Testis (tissue), 3 donors: ENCODE results near the gene MEPCE. TPM values are rescaled to one million over a fixed set of nuclear protein-coding genes. Genes with fewer than 3 reads are reported as not detected.

Source experiments
- DNase-seq: peaks from one replicate; pipeline ENCODE4 v3.0.0-alpha.2; 2019
- H3K27ac ChIP-seq, 2 donors: fragments of 200-600 bp; sonication (generic); one replicate each; pipeline ENCODE4 v1.5.1; 2019
- H3K27me3 ChIP-seq: fragments of 200-600 bp; sonication (generic); one replicate; pipeline ENCODE4 v1.5.1; 2019
- H3K36me3 ChIP-seq: fragments of 200-600 bp; sonication (generic); one replicate; pipeline ENCODE4 v1.5.1; 2017; ENCODE audit warnings: low read depth; ENCODE audit errors: missing control alignments
- H3K4me1 ChIP-seq: fragments of 200-600 bp; sonication (generic); one replicate; pipeline ENCODE4 v1.5.1; 2019
- H3K4me3 ChIP-seq, 2 donors: fragments of 200-600 bp; sonication (generic); one replicate each; pipeline ENCODE4 v1.5.1; 2017 to 2019
- H3K9me3 ChIP-seq: fragments of 200-600 bp; sonication (generic); one replicate; pipeline ENCODE4 v1.5.1; 2017
- POLR2A ChIP-seq: fragments of 450-650 bp; IDR thresholded peaks from one replicate; pipeline ENCODE4 v1.6.1; 2017; ENCODE audit warnings: antibody characterized with exemption, mild to moderate bottlenecking, moderate library complexity
- WGBS, 2 donors: methylation state at CpG; one replicate each; pipeline ENCODE4 v1.1.5; 2018; 5-methylcytosine and 5-hydroxymethylcytosine counted together
- intact Hi-C: fragments of 100-400 bp; cut with DNase I; formaldehyde crosslinking; loops from one replicate; pipeline ENCODE4 v1.15.1; 2023; ENCODE audit warnings: low total_unique reads
- polyA plus RNA-seq: library from polyadenylated mRNA; stranded (reverse); fragments of 350-450 nt; fragmentation: Illumina TruSeq; extraction: RNeasy Lipid Tissue Mini Kit (QIAGEN cat#74804); gene quantifications from one replicate; pipeline ENCODE4 v1.2.3, GENCODE V29; 2014; ENCODE audit warnings: low read depth, low replicate concordance; ENCODE audit not compliant: insufficient read depth
- total RNA-seq, 2 donors: library from RNA; depleted of rRNA; stranded (reverse); fragments of >200 nt; gene quantifications; one replicate each; pipeline ENCODE4 v1.2.3, GENCODE V29; 2016
- TF ChIP-seq, protein P1 (sequence below), 3 experiments: fragments of 450-650 bp in 2 of 3; fragments of 200-600 bp in 1 of 3; sonication (generic) in 1 of 3; IDR thresholded peaks; one replicate each; pipeline ENCODE4 v1.5.1; 2016 to 2019; ENCODE audit warnings: antibody characterized with exemption in 3 of 3, mild to moderate bottlenecking in 2 of 3, moderate library complexity in 1 of 3

Gene MEPCE
- total and polyA plus RNA-seq, 3 donors from 2014 or later, result 74.6 to 182 (median 89.3) TPM

- WGBS, 2 donors, result 94 to 98% methylated on average over 6 of the region's 6 CpGs
- intact Hi-C loops, result no loop called here
These were observed 18.5 kb upstream of the MEPCE start for GRCh38 chr7:100411101-100411500.

DNA sequence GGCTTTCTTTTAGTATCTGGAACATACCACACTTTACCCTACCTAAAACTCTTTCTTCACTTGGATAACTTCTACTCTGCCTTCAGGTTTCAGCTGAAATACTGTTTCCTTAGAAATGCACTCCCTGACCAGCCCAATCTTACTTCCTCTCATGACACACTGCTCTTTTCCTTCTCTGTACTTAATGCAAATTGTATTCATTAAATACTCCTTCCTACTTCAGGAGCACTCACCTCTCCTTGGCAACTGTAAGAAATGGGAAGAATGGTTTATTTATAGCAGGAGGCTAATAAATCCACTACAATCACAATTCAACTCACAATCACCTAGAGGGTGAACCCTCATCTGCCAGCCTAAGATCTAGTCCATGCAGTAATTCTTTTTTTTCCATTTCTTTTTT lies 16.3 kb upstream of the MEPCE start:
- intact Hi-C loops, result no loop called here
- no peaks in the 10 kb centered on the region for H3K9me3 ChIP-seq
- no peak overlapping the region for H3K4me3 ChIP-seq
- no peak overlapping the region for H3K27ac ChIP-seq
- TF ChIP-seq POLR2A, result no peak
- TF ChIP-seq, protein P1, sequence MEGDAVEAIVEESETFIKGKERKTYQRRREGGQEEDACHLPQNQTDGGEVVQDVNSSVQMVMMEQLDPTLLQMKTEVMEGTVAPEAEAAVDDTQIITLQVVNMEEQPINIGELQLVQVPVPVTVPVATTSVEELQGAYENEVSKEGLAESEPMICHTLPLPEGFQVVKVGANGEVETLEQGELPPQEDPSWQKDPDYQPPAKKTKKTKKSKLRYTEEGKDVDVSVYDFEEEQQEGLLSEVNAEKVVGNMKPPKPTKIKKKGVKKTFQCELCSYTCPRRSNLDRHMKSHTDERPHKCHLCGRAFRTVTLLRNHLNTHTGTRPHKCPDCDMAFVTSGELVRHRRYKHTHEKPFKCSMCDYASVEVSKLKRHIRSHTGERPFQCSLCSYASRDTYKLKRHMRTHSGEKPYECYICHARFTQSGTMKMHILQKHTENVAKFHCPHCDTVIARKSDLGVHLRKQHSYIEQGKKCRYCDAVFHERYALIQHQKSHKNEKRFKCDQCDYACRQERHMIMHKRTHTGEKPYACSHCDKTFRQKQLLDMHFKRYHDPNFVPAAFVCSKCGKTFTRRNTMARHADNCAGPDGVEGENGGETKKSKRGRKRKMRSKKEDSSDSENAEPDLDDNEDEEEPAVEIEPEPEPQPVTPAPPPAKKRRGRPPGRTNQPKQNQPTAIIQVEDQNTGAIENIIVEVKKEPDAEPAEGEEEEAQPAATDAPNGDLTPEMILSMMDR (IDR thresholded peaks at IDR 0.05), result no peak
- no peaks in the 10 kb centered on the region for H3K4me1 ChIP-seq
- no peaks in the 10 kb centered on the region for H3K27me3 ChIP-seq
- DNase-seq, result no peak
- H3K36me3 ChIP-seq, result no peaks in the 10 kb centered on the region

More at GRCh38 chr7:100411101-100411500, 18.5 kb upstream of the MEPCE start:
- no peaks in the 10 kb centered on the region for H3K27me3 ChIP-seq
- no peaks in the 10 kb centered on the region for H3K9me3 ChIP-seq
- TF ChIP-seq, protein P1 (IDR thresholded peaks at IDR 0.05), result no peak
- TF ChIP-seq POLR2A, result no peak
- H3K4me3 ChIP-seq, result no peak overlapping the region
- no peaks in the 10 kb centered on the region for H3K36me3 ChIP-seq
- H3K4me1 ChIP-seq, result peaks cover 4% of the 10 kb centered on the region
- no peak for DNase-seq
- no peak overlapping the region for H3K27ac ChIP-seq

DNA sequence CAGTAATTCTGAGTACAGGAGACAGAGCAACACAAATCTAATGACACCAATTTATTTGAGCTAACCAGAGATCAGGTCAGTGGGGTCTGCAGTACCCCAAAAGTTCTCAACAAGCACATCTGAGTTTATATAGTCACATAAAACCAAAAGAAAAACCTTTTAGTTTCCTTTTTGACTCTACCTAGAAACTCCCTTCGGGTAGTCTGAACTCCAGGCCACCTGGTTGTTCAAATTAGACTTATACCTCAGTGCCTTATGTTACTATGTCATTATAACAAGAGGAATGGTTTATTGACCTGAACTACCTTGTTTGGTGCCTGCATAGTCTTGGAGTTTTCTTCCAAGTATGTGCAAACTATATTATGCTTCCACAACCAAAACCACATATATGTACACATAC lies 15.7 kb upstream of the MEPCE start:
- TF ChIP-seq, protein P1 (IDR thresholded peaks at IDR 0.05), result no peak
- TF ChIP-seq POLR2A, result no peak
- intact Hi-C loops, result no loop called here
- no peak overlapping the region for H3K4me3 ChIP-seq
- WGBS, 2 donors, result 88 to 90% methylated on average over 1 of the region's 1 CpG
- H3K36me3 ChIP-seq, result no peaks in the 10 kb centered on the region
- no peaks in the 10 kb centered on the region for H3K27me3 ChIP-seq
- no peak for DNase-seq
- no peaks in the 10 kb centered on the region for H3K4me1 ChIP-seq
- H3K9me3 ChIP-seq, result no peaks in the 10 kb centered on the region
- H3K27ac ChIP-seq, result no peak overlapping the region

DNA sequence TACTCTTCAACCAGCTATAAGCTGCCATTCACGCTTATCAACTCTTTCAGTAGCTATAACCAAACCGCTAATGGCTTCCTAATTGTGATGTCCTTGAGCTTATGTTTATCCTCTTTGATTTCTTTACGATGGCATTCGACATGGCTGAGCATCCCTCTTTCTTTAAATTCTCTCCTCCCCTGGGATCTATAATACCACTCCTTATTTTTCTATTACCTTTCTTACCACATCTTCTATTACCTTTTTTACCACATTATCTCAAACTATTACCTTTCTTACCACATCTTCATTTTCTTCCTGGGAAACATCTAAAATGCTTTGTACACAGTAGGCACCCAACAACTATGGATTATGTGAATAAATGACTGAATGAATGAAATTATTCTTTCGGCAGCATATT lies 14.2 kb upstream of the MEPCE start:
- TF ChIP-seq, protein P1 (IDR thresholded peaks at IDR 0.05), result no peak
- TF ChIP-seq POLR2A, result no peak
- Histone ChIP-seq H3K27ac (no peak overlapping the region), H3K4me3 (no peak overlapping the region), H3K9me3 (no peaks in the 10 kb centered on the region), H3K4me1 (no peaks in the 10 kb centered on the region), H3K27me3 (no peaks in the 10 kb centered on the region), H3K36me3 (no peaks in the 10 kb centered on the region)
- DNase-seq, result no peak
- 85 to 89% methylated on average over 5 of the region's 5 CpGs for WGBS, 2 donors
- intact Hi-C loops, result no loop called here

GRCh38 chr7:100418930-100419659 lies 10.5 kb upstream of the MEPCE start:
- intact Hi-C loops, result no loop called here
- no peaks in the 10 kb centered on the region for H3K4me1 ChIP-seq
- no peaks in the 10 kb centered on the region for H3K36me3 ChIP-seq
- no peak overlapping the region for H3K4me3 ChIP-seq
- no peak for DNase-seq
- TF ChIP-seq POLR2A, result no peak
- TF ChIP-seq, protein P1 (IDR thresholded peaks at IDR 0.05), result peak in 1 of 3 experiments; percentile 11
- H3K27me3 ChIP-seq, result no peaks in the 10 kb centered on the region
- H3K27ac ChIP-seq, result no peak overlapping the region
- no peaks in the 10 kb centered on the region for H3K9me3 ChIP-seq
- WGBS, 2 donors, result 75 to 79% methylated on average over 1 of the region's 1 CpG
